Measurements from ENCODE around the gene CD99L2. TPM values are rescaled to one million over a fixed set of nuclear protein-coding genes. Genes with fewer than 3 reads are reported as not detected.

CD99L2 gene
- total RNA-seq, 1 experiment from 2014 or later = 156 TPM

- BruUV-seq (replicated peaks) = no TSS peak
- DNase-seq (ENCODE audit: low read depth, low spot score) (no peak), ATAC-seq (no peak)
- in situ Hi-C loops (cut with HindIII; ENCODE audit: low pct_unique_long_range_greater_than_20kb, low sequenced_read_pairs) = no loop called here
- Histone ChIP-seq H3K9me3 (ENCODE audit: control insufficient read depth, insufficient read depth, low read depth, low read length) (no peaks in the 10 kb centered on the region), H3K4me3 (ENCODE audit: low read depth in 2 of 2, low read length in 2 of 2) (no peak overlapping the region), H3K27me3 (ENCODE audit: control insufficient read depth, insufficient read depth, low read length) (no peaks in the 10 kb centered on the region), H3K27ac (ENCODE audit: low read length) (no peak overlapping the region), H3K4me1 (ENCODE audit: control insufficient read depth, insufficient read depth, low read length) (no peaks in the 10 kb centered on the region), H3K36me3 (ENCODE audit: control insufficient read depth, insufficient read depth, low read length) (no peaks in the 10 kb centered on the region)
- ChIA-PET CTCF (interaction anchor here (1.3 kb wide), 1 partner anchor 306 kb away, joined by 3 read pairs; no protein-coding TSS in a partner anchor), POLR2A (interaction anchor here (0.6 kb wide), 1 partner anchor 214 kb away, joined by 5 read pairs; no protein-coding TSS in a partner anchor)
- intact Hi-C loops (cut with micrococcal nuclease; ENCODE audit: unreplicated experiment) = loop anchor here (10.0 kb wide), 1 partner anchor 109 kb away; no protein-coding TSS in a partner anchor
- TF ChIP-seq CTCF (IDR thresholded peaks at IDR 0.05) = no peak
- no peak for TF ChIP-seq POLR2AphosphoS5 (IDR thresholded peaks at IDR 0.05; ENCODE audit: low read depth, low read length)
- TF ChIP-seq SIN3A (IDR thresholded peaks at IDR 0.05; ENCODE audit: borderline replicate concordance, insufficient read depth, low read depth, low read length) = no peak
- no peak for TF ChIP-seq TCF7L2 (IDR thresholded peaks at IDR 0.05; ENCODE audit: low read depth, low read length)
- no peak for TF ChIP-seq REST (IDR thresholded peaks at IDR 0.05; ENCODE audit: insufficient read depth in 1 of 2, low read depth in 2 of 2, low read length in 1 of 2)
These were observed 122.7 kb downstream of the CD99L2 start for GRCh38 chrX:150775569-150776350.

GRCh38 chrX:150774798-150775568 is 123.5 kb downstream of the CD99L2 start:
- Histone ChIP-seq H3K36me3 (ENCODE audit: control insufficient read depth, insufficient read depth, low read length) (no peaks in the 10 kb centered on the region), H3K27me3 (ENCODE audit: control insufficient read depth, insufficient read depth, low read length) (no peaks in the 10 kb centered on the region), H3K4me3 (ENCODE audit: low read depth in 2 of 2, low read length in 2 of 2) (no peak overlapping the region), H3K27ac (ENCODE audit: low read length) (no peak overlapping the region), H3K4me1 (ENCODE audit: control insufficient read depth, insufficient read depth, low read length) (no peaks in the 10 kb centered on the region), H3K9me3 (ENCODE audit: control insufficient read depth, insufficient read depth, low read depth, low read length) (no peaks in the 10 kb centered on the region)
- ATAC-seq (no peak), DNase-seq (ENCODE audit: low read depth, low spot score) (no peak)
- POLR2A ChIA-PET = no interaction called here
- intact Hi-C loops (cut with micrococcal nuclease; ENCODE audit: unreplicated experiment) (loop anchor here (5.0 to 10.0 kb wide), 2 partner anchors 110 to 207 kb away; partner anchors contain the start of gene HMGB3), in situ Hi-C loops (cut with HindIII; ENCODE audit: low pct_unique_long_range_greater_than_20kb, low sequenced_read_pairs) (no loop called here)
- BruUV-seq (replicated peaks) = no TSS peak
- no peak for TF ChIP-seq REST (IDR thresholded peaks at IDR 0.05; ENCODE audit: insufficient read depth in 1 of 2, low read depth in 2 of 2, low read length in 1 of 2)
- CTCF ChIA-PET = interaction anchor here (1.3 kb wide), 1 partner anchor 307 kb away, joined by 3 read pairs; no protein-coding TSS in a partner anchor
